IgD-negative memory B cell (primary cell): ENCODE results near the gene MRPL33. TPM values are rescaled to one million over a fixed set of nuclear protein-coding genes. Genes with fewer than 3 reads are reported as not detected.
"Not testable (repeated sequence)": the region's sequence is repeated elsewhere in the genome, so short reads cannot be mapped to it uniquely, and the experiment has no call there.

ENCODE experiments used
- H3K27ac Mint-ChIP-seq, 3 donors: one replicate each; pipeline ENCODE4 v1.8.0; 2020 to 2022; ENCODE audit warnings: mild to moderate bottlenecking in 3 of 3, mixed read lengths in 3 of 3, moderate library complexity in 1 of 3
- H3K27me3 Mint-ChIP-seq: one replicate; pipeline ENCODE4 v1.8.0; 2021; ENCODE audit warnings: mixed read lengths
- H3K36me3 Mint-ChIP-seq: one replicate; pipeline ENCODE4 v1.8.0; 2020; ENCODE audit warnings: mild to moderate bottlenecking, mixed read lengths
- H3K4me1 Mint-ChIP-seq, 3 donors: one replicate each; pipeline ENCODE4 v1.8.0; 2020 to 2022; ENCODE audit warnings: mixed read lengths in 3 of 3, mild to moderate bottlenecking in 1 of 3
- H3K4me3 Mint-ChIP-seq, 4 donors: one replicate each; pipeline ENCODE4 v1.8.0; 2020 to 2022; ENCODE audit warnings: mild to moderate bottlenecking in 4 of 4, mixed read lengths in 4 of 4, moderate library complexity in 3 of 4
- H3K9me3 Mint-ChIP-seq, 3 donors: one replicate each; pipeline ENCODE4 v1.8.0; 2020 to 2021; ENCODE audit warnings: mixed read lengths in 3 of 3, mild to moderate bottlenecking in 1 of 3
- polyA plus RNA-seq: library from polyadenylated mRNA; unstranded; fragments of 300-500 nt; fragmentation: Illumina TruSeq; gene quantifications from one replicate; pipeline ENCODE4 v1.2.3, GENCODE V29; 2021

MRPL33 gene
- polyA plus RNA-seq, 1 donor from 2014 or later: 176 TPM

DNA sequence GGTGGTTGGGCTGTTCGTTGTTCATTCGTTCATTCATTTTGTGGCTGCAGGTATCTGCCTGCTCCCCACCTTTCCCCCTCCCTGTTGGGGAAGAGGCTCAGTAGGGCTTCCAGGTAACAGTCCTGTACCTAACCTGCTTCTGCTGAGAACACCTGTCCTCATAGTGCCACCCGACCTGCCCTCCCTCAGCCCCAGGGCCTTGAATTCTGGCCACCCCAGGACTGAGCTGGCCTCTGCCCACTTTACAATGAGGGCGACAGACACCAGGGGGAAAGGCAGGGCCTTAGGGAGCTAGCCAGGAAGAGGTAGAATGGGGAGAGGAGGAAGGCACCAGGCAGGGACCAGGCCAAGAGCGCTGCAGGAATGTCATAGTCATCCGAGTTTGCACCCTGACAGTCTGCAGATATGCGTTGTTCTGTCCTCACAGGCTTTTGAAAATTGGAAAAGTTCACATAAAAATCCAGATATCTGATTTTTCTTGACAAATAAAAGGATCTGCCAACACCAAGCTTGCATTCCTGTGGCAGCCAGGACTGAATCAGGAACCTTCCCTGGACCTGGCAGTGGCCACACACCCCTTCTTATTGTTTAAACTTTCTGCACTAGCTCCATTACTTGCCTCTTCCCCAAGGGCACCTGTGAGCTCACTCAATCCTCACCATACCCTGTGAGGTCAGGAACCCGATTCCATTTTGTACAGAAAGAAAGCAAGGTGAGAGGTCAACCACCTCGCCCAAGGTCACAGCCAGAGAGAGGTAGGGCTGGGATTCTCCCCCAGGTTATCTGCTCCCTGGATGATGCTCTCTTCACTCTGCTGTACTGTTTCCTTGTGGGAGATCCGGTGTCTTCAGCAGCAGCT, 35.3 kb upstream of the MRPL33 start:
- H3K27ac Mint-ChIP-seq: no peak overlapping the region
- peaks cover 2 to 8% (median 5%) of the 10 kb centered on the region in 3 donors for H3K9me3 Mint-ChIP-seq
- peaks cover 2% of the 10 kb centered on the region for H3K36me3 Mint-ChIP-seq
- peak overlapping the region in 3 of 4 donors; percentile 39 to 78 (median 48) for H3K4me3 Mint-ChIP-seq
- H3K27me3 Mint-ChIP-seq: peaks cover 23% of the 10 kb centered on the region
- peaks cover 2 to 4% (median 3%) of the 10 kb centered on the region in 3 donors for H3K4me1 Mint-ChIP-seq

DNA sequence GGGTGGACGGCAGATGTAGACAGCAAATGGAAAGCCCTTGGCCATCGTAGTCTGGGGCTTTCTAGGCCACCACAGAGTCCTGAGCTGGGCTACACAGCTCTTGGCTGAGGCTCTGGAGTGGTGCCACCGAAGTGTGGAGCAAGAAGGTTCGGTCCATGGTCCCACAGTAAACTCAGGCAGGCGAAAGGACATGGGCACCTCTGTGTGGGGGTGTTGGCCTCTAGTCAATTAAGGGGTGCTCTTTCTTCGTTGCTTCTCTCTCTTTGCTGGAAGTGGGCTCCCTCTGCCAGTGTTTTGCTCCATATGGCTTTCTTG, 34.7 kb upstream of the MRPL33 start:
- peak overlapping the region in 1 of 4 donors; percentile 43 for H3K4me3 Mint-ChIP-seq
- H3K36me3 Mint-ChIP-seq: peaks cover 2% of the 10 kb centered on the region
- H3K27me3 Mint-ChIP-seq: peaks cover 23% of the 10 kb centered on the region
- H3K4me1 Mint-ChIP-seq: peaks cover 0 to 4% (median 2%) of the 10 kb centered on the region in 3 donors
- peaks cover 2 to 8% (median 5%) of the 10 kb centered on the region in 3 donors for H3K9me3 Mint-ChIP-seq
- no peak overlapping the region for H3K27ac Mint-ChIP-seq

DNA sequence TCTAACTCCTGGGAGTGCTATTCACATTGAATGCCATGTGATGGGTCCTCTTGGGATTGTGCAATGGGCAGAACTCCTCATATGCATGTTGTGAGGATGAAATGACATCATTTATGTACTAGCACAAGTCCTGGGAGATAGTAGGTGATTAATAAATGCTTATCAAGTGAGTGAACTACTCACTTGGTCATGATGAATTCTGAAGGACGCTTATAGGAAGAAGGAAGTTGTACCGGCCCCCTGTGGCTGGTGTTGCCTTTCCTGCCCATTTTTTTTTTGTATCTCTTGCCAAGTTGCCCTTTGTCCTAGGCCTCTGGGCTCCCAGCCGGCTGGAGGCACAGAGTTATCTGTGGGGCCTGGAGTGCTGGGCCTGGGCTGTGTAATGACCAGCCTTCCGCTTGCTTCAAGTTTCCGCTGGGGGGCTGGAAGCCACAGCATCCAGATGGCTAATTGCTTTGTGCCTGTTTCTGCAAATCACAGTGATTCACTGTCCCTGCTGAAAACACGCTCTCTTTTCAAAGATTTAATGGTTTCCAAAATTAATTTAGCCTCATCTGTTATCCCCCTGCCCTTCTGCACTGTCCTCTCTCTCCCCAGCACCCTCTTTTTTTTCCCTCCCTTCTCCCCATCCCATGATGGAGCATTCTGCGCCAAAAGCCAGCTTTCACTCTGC, 33.7 kb upstream of the MRPL33 start:
- Mint-ChIP-seq H3K27me3 (peaks cover 23% of the 10 kb centered on the region), H3K4me1 (peaks cover 0 to 4% (median 2%) of the 10 kb centered on the region in 3 donors)

DNA sequence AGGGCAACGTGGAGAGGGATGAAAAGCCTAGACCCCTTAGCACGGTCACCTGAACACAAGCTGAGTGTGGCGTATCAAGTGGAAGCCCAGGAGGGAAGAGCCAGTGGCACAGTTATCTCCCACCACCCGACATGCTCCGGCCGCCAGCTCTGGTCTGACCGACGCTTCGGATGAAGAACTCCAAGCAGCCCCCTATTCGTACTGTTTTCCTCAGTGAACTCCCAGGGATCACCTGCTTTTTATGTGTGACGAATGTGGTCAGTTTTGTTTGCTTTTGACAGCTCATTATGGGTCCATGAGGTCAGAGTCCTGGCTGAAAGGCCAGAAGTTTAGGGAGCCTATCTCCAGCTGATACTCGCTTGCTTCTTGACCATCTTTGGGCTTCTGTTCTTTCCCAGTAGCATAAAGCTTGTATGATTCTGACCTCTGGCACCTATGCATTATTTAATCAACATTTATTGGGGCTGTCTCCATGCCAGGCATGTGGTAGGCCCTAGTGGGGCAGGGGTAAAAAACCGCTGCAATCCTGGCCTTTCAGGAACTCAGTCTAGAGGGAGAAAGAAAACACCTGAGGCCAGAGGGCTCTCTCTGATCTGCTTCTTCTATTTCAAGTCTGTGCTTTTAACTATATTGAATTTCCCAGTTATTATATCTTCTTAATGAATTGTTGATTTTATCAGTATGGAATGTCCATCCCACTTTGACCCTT, 33.0 kb upstream of the MRPL33 start:
- H3K4me1 Mint-ChIP-seq: peaks cover 0 to 4% (median 2%) of the 10 kb centered on the region in 3 donors
- peak overlapping the region in 1 of 4 donors; percentile 33 for H3K4me3 Mint-ChIP-seq
- peak overlapping the region in 1 of 3 donors; percentile 19 for H3K27ac Mint-ChIP-seq
- peaks cover 2 to 8% (median 5%) of the 10 kb centered on the region in 3 donors for H3K9me3 Mint-ChIP-seq
- peaks cover 2% of the 10 kb centered on the region for H3K36me3 Mint-ChIP-seq
- peaks cover 23% of the 10 kb centered on the region for H3K27me3 Mint-ChIP-seq

More for the DNA sequence above, 33.7 kb upstream of the MRPL33 start:
- peaks cover 2 to 8% (median 5%) of the 10 kb centered on the region in 3 donors for H3K9me3 Mint-ChIP-seq
- peaks cover 2% of the 10 kb centered on the region for H3K36me3 Mint-ChIP-seq
- H3K4me3 Mint-ChIP-seq: peak overlapping the region in 1 of 4 donors; percentile 33
- no peak overlapping the region for H3K27ac Mint-ChIP-seq

DNA sequence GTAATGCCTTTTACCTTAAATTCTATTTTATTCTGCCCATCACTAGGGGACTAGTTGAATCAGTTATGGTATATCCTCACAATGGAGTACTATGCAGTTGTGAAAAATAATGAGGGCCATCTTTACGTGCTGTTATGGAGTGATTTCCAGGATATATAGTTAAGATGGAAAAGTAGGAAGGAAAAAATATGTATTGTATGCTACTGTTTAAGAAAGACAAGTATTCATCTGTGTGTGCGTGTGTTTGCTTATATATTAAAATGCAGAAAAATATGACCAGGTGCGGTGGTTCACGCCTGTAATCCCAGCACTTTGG, 32.5 kb upstream of the MRPL33 start:
- Mint-ChIP-seq H3K4me1 (peaks cover 0 to 4% (median 2%) of the 10 kb centered on the region in 3 donors), H3K36me3 (peaks cover 2% of the 10 kb centered on the region), H3K9me3 (peaks cover 2 to 8% (median 5%) of the 10 kb centered on the region in 3 donors), H3K4me3 (no peak overlapping the region), H3K27me3 (peaks cover 23% of the 10 kb centered on the region), H3K27ac (peak overlapping the region in 1 of 3 donors; percentile 19)

DNA sequence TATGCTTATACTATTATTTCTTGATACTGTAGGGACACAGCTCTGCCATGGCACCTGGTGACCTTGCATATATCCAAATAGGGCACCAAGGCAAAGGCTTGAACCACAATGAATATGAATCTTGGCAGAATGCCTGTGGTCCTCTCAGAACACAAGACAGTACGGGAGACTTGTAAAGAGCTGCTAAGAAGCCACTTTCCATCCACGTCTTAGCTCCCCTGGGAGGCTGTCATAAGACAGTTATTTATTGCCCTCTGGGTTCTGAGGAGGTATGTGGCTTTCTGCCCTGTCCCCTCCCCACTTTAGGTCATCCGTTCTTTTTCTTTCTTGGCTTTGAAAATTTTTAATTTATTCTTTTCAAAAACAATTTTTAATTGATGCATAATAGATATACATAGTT, 29.8 kb upstream of the MRPL33 start:
- Mint-ChIP-seq H3K27me3 (peaks cover 13% of the 10 kb centered on the region), H3K27ac (no peak overlapping the region), H3K4me3 (no peak overlapping the region)

DNA sequence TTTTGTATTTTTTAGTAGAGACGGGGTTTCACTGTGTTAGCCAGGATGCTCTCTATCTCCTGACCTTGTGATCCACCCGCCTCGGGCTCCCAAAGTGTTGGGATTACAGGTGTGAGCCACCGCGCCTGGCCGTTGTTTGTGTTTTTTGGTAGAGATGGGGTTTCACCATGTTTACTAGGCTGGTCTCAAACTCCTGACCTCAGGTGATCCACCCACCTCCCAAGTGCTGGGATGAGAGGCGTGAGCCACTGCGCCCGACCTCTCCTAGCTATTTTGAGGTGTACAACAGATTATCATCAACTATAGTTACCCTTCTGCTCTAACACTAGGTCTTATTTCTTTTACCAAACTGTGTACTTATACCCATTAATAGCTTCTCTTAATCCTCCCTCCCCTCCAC, 28.9 kb upstream of the MRPL33 start:
- H3K27ac Mint-ChIP-seq: no peak overlapping the region
- H3K9me3 Mint-ChIP-seq: peaks cover 2 to 13% (median 7%) of the 10 kb centered on the region in 3 donors
- no peaks in the 10 kb centered on the region for H3K36me3 Mint-ChIP-seq
- H3K27me3 Mint-ChIP-seq: peaks cover 11% of the 10 kb centered on the region
- H3K4me3 Mint-ChIP-seq: no peak overlapping the region
- H3K4me1 Mint-ChIP-seq: no peaks in the 10 kb centered on the region

More for the DNA sequence above, 29.8 kb upstream of the MRPL33 start:
- no peaks in the 10 kb centered on the region for H3K4me1 Mint-ChIP-seq
- H3K36me3 Mint-ChIP-seq: peaks cover 2% of the 10 kb centered on the region
- H3K9me3 Mint-ChIP-seq: peaks cover 2 to 13% (median 7%) of the 10 kb centered on the region in 3 donors

DNA sequence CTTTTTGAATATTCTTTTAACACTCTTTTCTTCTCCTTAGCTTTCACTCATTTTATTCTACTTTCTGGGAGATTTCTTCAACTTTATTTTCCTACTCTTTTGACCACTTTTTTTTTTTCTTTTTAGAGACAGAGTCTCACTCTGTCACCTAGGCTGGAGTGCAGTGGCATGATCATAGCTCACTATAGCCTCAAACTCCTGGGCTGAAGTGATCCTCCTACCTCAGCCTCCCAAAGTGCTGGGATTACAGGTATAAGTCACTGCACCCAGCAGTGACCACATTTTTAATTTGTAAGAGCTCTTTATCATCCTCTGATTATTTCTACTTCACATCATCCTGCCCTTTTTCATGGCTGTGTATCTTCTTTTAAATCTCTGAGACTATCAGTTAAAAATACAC, 26.0 kb upstream of the MRPL33 start:
- not testable (repeated sequence) for H3K27me3 Mint-ChIP-seq, H3K4me3 Mint-ChIP-seq, H3K27ac Mint-ChIP-seq, H3K36me3 Mint-ChIP-seq, H3K4me1 Mint-ChIP-seq
- H3K9me3 Mint-ChIP-seq: peaks cover 3 to 15% (median 14%) of the 10 kb centered on the region in 3 donors

DNA sequence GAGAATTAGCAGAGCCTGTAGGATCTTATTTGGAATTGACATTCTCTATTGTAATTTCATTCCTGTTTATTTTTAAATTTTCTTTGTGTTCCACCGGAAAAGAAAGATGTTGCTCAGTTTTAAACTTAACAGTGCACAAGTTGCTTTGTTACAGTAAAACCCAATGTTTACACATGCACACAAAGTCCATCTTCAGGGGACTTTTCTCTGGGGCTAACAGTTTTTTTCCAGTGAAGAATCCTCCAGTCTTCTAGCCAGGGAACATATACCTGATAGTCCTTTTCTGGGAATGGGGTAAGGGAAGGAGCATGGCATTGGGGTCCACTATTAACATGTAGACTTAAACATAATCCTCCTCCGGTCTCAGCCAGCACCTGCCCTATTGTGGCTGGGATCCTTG, 25.2 kb upstream of the MRPL33 start:
- Mint-ChIP-seq H3K27me3 (peaks cover 6% of the 10 kb centered on the region), H3K36me3 (no peaks in the 10 kb centered on the region), H3K4me1 (no peaks in the 10 kb centered on the region), H3K4me3 (no peak overlapping the region), H3K27ac (no peak overlapping the region), H3K9me3 (peaks cover 2 to 12% (median 11%) of the 10 kb centered on the region in 3 donors)

DNA sequence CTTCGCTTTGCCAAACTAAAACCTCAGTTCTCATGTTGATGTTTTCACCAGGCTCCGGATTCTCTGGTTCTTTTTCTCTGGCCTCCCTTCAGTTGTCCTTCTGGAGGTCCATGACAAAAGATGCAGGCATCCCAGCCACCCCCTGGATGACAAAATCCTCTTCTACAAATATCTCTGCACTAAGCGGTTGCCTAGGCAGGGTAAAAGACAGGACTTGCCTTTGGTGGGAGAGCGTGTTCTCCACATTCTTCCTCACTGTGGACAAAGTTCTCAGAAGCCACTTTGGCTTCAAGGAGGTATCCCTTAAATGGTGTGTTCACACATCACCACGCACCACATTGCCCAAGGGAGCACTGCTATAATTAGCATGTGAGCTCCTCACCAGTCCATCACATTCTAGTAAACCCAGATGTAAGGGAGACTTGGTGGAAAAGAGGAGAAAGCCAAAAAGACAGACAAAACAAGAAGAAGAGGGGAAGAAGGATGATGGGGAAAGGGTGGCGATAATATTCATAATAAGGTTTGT, 23.6 kb upstream of the MRPL33 start:
- Mint-ChIP-seq H3K9me3 (peaks cover 2 to 12% (median 11%) of the 10 kb centered on the region in 3 donors), H3K27ac (no peak overlapping the region), H3K36me3 (no peaks in the 10 kb centered on the region), H3K27me3 (peaks cover 6% of the 10 kb centered on the region), H3K4me1 (no peaks in the 10 kb centered on the region), H3K4me3 (no peak overlapping the region)

DNA sequence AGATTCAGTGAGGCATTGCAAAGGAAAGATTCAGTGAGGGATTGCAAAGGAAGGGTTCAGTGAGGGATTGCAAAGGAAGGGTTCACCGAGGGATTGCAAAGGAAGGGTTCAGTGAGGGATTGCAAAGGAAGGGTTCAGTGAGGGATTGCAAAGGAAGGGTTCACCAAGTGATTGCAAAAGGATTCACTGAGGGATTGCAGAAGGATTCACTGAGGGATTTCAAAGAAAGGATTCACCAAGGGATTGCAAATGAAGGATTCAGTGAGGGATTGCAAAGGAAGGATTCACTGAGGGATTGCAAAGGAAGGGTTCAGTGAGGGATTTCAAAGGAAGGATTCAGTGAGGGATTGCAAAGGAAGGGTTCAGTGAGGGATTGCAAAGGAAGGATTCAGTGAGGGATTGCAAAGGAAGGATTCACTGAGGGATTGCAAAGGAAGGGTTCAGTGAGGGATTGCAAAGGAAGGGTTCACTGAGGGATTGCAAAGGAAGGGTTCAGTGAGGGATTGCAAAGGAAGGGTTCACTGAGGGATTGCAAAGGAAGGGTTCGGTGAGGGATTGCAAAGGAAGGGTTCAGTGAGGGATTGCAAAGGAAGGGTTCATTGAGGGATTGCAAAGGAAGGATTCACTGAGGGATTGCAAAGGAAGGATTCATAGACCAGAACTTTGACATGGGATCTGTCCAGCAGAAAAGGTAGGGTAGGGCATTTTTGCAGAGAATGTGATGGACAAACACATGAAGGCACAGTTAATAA, 22.5 kb upstream of the MRPL33 start:
- H3K4me3 Mint-ChIP-seq, H3K27ac Mint-ChIP-seq, H3K27me3 Mint-ChIP-seq, H3K36me3 Mint-ChIP-seq, H3K4me1 Mint-ChIP-seq: not testable (repeated sequence)
- H3K9me3 Mint-ChIP-seq: peaks cover 2 to 12% (median 11%) of the 10 kb centered on the region in 3 donors

DNA sequence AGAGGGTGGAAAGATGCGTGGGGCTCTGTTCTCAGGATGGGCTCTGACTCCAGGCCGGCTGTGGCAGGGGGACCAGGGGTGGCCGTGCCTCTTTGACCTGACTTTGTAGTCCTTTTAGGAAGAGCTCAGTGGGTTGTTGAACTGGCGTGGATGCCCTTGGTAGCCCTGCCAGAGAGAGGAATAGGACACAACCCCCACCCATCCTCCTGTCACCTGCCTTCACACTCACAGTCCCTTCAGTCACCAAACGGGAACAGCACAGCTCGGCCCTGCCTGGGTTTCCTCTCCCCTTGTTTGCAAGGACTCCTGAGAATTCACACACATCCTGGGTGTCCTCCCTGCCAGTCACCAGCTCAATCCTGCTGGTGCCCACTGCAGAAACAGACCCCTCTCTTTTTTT, 20.1 kb upstream of the MRPL33 start:
- Mint-ChIP-seq H3K4me1 (no peaks in the 10 kb centered on the region), H3K4me3 (no peak overlapping the region), H3K9me3 (peaks cover 2 to 10% (median 6%) of the 10 kb centered on the region in 3 donors), H3K36me3 (no peaks in the 10 kb centered on the region), H3K27me3 (peaks cover 7% of the 10 kb centered on the region), H3K27ac (no peak overlapping the region)

DNA sequence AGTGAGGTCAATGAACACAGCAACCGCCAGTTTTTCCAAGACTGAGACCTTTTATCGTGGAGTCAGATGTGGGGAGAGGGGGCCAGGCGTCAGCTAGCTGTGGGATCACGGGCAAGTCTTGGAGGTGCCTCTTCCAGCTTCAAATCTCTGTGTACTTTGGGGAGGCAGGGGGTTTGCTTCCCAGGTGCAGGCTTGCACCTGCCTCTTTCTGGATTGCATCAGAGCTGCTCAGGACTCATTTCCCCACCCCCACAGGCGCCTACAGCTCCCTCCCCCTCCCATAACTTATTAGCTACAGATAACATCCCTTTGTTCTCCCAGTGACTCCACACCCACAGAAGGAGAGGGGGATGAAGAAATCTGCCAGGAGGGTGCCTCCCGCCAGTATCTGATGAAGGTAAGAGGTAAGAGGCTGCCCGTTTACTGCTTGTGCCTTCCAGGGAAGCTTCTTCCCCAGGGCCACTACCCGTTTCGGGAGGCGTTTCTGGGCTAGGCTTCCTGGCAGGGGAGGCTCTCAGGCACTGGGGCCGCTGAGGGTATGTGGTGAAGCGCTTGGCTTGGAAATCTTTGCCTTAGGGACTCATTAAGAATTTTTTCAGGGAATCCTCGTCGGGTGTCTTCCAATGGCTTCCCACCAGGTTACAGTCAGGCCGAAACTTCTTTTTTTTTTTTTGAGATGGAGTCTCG, 18.8 kb upstream of the MRPL33 start:
- Mint-ChIP-seq H3K36me3 (no peaks in the 10 kb centered on the region), H3K4me1 (no peaks in the 10 kb centered on the region), H3K9me3 (peaks cover 2 to 10% (median 6%) of the 10 kb centered on the region in 3 donors), H3K4me3 (no peak overlapping the region), H3K27me3 (peaks cover 7% of the 10 kb centered on the region), H3K27ac (no peak overlapping the region)

DNA sequence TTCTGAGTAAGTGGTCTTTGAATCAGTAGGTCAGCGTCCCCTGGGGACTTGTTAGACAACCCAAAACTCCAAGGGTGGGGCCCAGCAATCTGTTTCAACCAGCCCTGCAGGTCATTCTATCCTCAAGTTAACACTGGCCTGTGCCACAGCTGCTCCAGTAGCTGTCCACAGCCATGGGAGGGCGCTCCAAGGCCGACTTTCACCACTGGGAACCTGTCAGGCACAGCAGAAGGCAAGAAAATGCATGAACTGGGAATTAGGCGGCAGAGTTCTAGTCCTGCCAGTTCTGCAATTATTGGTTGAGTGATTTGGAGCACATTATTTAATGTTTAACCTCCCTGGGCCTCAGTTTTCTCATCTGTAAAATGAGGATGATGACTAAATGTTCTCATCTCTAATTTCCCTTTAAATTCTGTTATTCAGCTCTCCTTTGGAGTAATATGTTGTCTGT, 17.4 kb upstream of the MRPL33 start:
- H3K36me3 Mint-ChIP-seq: peaks cover 1% of the 10 kb centered on the region
- H3K9me3 Mint-ChIP-seq: peaks cover 2 to 4% (median 3%) of the 10 kb centered on the region in 3 donors
- no peak overlapping the region for H3K27ac Mint-ChIP-seq
- peaks cover 7% of the 10 kb centered on the region for H3K27me3 Mint-ChIP-seq
- no peaks in the 10 kb centered on the region for H3K4me1 Mint-ChIP-seq
- no peak overlapping the region for H3K4me3 Mint-ChIP-seq
